ENCODE measurements around the gene PARD3B.

DNA sequence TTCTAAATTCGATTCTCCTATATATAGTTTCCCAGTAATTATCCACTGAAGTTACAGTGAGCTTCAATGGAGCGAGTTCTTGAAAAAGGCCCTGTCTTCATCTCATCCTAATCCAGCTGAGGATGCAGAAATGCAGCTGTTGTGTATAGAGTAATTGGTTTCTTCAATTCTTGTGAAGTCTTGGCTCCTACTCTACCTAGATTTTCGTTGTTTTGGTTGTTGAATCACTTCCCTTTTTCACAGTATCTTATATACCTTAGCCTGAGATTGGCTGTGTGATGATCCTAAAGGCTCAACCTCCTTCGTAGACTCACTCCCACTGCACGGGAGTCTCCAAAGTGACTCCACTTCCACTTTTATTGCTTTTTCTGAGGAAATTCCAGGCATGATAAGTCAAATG, 280.4 kb downstream of the PARD3B start:
- TF ChIP-seq, protein P1, sequence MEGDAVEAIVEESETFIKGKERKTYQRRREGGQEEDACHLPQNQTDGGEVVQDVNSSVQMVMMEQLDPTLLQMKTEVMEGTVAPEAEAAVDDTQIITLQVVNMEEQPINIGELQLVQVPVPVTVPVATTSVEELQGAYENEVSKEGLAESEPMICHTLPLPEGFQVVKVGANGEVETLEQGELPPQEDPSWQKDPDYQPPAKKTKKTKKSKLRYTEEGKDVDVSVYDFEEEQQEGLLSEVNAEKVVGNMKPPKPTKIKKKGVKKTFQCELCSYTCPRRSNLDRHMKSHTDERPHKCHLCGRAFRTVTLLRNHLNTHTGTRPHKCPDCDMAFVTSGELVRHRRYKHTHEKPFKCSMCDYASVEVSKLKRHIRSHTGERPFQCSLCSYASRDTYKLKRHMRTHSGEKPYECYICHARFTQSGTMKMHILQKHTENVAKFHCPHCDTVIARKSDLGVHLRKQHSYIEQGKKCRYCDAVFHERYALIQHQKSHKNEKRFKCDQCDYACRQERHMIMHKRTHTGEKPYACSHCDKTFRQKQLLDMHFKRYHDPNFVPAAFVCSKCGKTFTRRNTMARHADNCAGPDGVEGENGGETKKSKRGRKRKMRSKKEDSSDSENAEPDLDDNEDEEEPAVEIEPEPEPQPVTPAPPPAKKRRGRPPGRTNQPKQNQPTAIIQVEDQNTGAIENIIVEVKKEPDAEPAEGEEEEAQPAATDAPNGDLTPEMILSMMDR (IDR thresholded peaks at IDR 0.05), result no peak
- no peak for TF ChIP-seq POLR2A (IDR thresholded peaks at IDR 0.05)
